Stimulated activated CD8-positive, alpha-beta memory T cell treated with anti-CD3 and anti-CD28 coated beads, Interleukin-12 subunit alpha, Interleukin-12 subunit beta, amount 100 ng/mL, for 1 hour (primary cell): Measurements from ENCODE around the gene TMEM147.
"Not testable (repeated sequence)": the region's sequence is repeated elsewhere in the genome, so short reads cannot be mapped to it uniquely, and the experiment has no call there.

Experiments
- DNase-seq: peaks from one replicate; pipeline ENCODE4 v3.0.0-alpha.2; 2020; ENCODE audit warnings: low read depth

The TMEM147 gene

DNA sequence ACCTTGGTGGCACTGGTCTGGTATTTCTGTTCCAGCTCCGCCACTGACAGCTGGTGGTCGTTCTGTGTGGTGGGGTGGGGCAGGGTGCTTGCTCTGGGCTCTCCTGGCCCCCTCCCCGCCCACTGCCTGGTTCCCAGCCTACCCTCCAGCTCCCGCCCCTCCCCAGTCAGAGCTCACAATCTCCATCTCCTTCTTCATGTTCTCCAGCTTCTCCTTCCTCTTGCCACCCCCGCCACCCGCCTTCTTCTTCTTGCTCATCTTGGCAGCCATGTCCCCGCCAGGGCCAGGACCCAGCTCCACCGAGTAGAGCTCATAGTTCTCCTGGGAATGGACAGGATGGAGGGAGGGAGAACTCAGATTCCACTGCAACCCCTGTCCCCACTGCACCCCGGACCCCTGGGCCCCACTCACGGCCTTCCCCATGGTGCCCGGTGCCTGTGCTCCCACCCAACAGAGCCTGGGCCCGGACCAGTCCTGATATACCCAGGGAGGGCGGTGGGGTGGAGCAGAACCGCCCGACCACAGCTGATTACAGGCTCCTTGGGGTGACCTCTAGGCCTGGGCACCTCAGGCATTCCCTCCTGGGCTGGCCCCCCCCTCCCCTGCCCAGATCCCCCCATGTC lies 17.9 kb downstream of the TMEM147 start, which contains the start of gene ATP4A:
TSS of gene ATP4A (minus strand) at position 452 of the 623 bp plus-strand sequence. CDS start at position 423, 29 bp downstream.
- DNase-seq, result no peak

DNA sequence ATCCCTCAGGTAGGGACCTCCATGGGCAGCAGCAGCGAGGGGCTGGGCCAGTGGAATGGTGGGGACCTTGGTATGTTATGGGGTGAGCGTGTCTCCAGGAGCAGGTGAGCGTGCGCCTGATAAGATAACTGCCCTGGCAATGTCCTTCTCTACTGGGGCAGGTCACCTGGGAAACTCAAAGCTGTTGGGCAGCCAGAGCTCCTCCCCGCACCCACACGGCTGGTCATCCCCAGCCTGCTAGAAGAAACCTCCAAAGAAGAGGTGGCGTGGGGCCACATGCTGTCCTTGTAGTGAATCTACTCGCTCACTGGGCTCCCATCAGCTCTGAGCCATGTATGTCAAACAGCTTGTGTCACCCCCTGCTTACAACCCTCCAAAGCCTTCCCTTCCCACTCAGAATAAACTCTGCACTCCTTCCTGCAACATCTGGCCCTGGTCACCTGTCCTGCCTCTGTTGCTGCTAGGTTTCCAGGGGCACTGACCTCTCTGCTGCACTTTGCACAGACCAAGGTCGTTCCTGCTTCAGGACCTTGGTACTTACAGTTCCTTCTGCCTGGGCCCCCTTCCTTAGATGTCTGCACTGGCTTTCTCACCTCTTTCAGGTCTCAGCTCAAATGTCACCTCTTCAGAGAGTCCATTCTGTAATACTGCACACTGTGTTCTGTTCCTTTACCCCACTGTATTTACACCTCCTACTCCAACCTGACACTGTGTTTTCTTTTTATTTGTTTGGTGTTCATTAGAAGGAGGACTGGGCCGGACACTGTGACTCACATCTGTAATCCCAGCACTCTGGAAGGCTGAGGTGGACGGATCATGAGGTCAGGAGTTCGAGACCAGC lies 19.8 kb downstream of the TMEM147 start:
- DNase-seq, result no peak

DNA sequence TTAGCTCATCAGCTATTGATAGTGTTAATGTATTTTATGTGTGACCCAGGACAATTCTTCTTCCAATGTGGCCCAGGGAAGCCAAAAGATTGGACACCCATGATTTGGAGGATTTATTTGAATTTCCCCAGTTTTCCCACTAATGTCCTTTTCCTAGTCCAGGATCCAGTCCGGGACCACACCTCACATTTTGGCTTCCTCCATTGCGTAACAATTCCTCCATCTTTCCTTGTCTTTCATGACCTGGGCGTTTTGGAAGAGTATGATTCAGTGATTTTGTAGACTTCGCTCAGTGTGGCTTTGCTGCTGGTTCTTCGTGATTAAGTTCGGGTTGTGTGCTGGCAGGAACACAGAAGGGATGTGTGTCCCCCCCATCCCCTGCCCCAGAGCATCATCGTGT lies 21.3 kb downstream of the TMEM147 start:
- no peak for DNase-seq

DNA sequence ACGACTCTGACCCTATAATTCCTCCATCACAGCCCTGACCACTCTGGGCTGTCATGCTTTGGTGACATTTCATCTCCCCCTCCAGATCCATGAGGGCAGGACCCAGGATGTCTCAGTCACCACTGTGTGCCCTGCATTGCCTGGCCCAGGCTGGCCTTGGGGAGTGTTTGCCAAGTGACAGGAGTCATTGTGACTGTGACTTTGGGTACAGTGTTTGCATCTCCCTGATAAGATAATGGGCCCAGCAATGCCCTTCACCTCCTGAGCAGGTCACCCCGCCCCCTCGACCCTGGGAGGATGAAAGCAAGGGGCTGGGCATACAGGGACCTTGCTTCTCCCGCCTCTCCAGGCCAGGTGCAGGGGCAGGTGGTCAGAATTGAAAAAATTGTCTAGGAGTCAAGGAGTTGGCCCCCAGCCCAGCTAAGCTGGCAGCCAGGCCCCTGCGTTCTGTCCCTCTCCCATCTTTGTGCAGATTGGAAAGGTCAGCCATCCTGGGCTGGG lies 23.9 kb downstream of the TMEM147 start:
- no peak for DNase-seq

DNA sequence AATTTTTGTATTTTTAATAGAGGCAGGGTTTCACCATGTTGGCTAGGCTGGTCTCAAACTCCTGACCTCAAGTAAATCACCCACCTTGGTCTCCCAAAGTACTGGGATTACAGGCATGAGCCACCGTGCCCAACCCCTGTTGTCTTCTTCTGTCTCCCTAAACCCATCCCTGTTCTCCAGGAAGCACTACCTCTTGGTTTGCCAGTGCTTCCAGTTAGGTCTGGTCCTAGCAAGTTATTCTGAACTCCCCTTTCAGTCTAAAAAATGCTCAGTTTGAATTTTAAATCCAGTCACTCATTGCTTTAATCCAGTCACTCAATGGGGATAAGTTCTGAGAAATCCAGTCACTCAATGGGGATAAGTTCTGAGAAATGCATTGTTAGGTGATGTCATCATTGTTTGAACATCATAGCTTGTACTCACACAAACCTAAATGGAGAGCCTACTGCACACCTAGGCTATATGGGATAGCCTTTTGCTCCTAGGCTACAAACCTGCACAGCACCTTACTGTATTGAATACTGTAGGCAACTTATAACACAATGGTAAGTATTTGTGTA lies 26.1 kb downstream of the TMEM147 start:
- no peak for DNase-seq

DNA sequence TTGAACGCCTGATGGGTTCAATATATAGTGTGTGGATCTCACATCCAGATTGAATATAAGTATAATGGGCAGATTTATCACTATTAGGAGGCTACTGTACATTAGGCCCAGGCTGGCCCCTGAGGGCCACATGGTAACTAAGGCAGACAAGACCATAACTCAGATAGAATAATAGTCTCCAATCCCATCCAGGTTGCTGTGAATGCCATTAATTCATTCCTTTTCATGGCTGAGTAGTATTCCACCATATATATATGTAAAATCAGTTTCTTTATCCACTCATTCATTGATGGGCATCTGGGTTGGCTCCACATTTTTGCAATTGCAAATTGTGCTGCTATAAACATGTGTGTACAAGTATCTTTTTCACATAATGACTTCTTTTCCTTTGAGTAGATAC lies 32.5 kb downstream of the TMEM147 start:
- DNase-seq, result no peak

DNA sequence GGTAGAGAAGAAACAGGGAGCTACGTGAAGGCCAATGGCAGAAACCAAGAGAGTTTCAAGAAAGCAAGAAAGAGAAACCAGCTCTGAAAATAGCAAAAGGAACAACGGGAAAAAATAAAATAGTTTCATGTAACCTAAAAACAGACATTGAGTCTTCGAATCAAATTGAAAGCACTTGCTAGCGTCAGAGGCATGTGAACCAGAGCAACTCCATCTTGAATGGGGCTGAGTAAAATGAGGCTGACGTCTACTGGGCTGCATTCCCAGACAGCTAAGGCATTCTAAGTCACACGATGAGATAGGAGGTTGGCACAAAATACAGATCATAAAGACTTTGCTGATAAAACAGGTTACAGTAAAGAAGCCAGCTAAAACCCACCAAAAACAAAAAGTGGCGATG lies 33.3 kb downstream of the TMEM147 start:
- no peak for DNase-seq

DNA sequence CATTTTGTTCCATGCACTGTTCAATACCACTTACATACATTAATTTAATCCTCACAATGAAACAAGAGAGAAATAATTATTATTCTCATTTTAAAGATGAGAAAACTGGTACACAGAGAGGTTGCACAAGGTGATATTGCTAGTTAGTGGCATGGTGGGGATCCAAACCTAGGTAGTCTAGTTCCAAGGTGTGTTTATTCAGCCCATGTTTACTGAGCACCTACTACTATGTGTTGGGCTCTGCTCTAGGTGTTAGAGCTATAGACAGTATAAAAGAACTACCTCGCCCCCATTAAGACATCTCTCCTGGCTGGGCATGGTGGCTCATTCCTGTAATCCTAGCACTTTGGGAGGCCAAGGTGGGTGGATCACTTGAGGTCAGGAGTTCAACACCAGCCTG lies 37.3 kb downstream of the TMEM147 start:
- DNase-seq, result no peak

DNA sequence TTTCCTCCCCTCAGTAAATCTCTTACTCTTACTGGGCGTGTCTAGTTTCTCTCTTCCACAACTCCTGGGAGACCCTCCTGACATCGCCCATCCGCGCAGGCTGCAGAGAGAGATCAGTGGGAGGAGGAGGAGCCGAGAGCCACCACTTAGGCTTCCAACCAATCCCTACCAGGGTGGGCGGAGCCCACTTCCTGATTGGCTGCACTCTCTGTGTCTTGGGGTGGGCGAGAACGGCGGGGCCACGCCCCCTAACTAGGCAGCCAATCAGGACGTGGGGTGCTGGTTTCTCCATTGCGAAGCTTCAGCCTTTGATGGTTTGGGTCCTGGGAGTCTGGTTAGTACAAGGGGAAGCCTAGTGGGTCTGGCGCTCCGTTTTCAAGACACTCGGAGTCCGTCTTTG lies 40.4 kb downstream of the TMEM147 start, which contains the start of gene PMIS2:
TSS of gene PMIS2 (plus strand) at position 326 of the 400 bp plus-strand sequence. CDS start 87 bp downstream, outside the sequence.
- DNase-seq, result no peak

DNA sequence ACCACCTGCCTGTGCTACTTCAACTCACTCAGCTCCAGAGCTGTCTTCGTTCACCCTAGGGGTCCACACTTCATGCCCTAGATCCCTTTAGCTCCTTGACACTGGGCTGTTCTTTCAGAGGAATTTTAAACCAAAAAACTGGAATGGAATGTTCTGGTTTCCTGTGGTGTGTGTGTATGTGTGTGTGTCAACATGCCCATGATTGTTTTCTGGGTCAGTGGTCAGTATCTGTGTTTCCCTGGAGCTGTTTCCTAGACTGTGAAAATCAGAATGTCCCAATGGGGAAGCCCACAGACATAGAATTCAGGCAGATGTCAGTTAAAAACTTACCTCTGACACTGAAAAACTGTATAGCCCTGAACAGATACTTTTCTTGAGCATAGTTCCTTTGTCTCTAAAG lies 41.9 kb downstream of the TMEM147 start:
- no peak for DNase-seq

DNA sequence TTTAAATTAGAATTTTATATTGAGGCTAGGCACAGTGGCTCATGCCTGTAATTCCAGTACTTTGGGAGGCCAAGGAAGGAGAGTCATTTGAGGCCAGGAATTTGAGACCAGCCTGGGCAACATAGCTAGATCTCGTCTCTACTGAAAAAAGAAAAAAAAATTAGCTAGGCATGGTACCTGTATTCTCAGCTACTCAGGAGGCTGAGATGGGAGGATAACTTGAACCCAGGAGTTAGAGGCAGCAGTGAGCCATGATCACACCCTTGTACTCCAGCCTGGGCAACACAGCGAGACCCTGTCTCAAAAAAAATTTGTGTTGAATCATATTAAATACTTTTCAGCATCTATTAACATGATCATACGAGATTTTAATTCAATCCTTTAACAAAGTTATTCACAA lies 45.4 kb downstream of the TMEM147 start:
- DNase-seq, result no peak

DNA sequence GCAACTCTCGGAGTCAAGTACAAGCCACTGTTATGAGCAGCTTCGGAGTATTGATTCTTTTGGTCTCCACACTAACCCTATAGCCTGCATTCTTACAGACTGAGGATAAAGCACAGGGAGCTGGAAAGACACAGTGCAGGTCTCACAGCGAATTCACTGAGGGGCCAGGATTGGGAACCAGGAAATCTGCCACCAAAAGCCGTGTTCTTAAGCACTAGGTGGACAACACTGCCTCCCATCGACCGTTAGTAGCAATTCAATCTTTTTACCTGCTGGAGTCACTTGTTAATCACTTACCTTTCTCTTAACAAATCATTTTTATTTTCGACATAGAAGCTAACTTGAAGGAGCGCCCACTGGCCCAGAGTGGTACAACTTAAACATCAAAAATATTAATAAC lies 46.8 kb downstream of the TMEM147 start:
- DNase-seq, result no peak

DNA sequence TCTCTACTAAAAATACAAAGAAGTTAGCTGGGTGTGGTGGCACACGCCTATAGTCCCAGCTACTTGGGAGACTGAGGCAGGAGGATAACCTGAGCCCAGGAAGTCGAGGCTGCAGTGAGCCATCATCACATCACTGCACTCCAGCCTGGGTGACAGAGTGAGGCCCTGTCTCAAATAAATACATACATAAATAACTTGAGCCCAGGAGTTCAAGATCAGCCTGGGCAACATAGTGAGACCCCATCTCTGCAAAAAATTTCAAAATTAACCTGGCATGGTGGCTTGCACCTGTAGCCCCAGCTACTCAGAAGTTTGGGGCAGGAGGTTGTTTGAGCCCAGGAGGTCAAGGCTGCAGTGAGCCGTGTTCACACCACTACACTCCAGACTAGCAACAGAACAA lies 49.6 kb downstream of the TMEM147 start:
- not testable (repeated sequence) for DNase-seq

DNA sequence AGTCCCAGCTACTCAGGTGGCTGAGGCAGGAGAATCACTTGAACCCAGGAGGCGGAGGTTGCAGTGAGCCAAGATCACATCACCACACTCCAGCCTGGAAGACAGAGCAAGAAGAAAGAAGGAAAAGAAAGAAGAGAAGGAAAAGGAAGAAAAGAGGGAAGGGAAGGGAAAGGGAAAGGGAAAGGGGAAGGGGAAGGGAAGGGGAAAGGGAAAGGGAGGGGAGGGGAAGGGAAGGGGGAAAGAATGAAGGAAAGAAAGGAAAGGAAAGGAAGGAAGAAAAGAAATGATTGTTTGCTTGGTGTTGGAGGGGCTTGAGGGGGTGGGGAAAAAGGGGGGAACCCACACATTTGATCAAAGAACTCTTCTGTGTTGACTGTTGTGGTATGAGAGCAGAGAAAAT lies 50.5 kb downstream of the TMEM147 start:
- DNase-seq, result no peak

DNA sequence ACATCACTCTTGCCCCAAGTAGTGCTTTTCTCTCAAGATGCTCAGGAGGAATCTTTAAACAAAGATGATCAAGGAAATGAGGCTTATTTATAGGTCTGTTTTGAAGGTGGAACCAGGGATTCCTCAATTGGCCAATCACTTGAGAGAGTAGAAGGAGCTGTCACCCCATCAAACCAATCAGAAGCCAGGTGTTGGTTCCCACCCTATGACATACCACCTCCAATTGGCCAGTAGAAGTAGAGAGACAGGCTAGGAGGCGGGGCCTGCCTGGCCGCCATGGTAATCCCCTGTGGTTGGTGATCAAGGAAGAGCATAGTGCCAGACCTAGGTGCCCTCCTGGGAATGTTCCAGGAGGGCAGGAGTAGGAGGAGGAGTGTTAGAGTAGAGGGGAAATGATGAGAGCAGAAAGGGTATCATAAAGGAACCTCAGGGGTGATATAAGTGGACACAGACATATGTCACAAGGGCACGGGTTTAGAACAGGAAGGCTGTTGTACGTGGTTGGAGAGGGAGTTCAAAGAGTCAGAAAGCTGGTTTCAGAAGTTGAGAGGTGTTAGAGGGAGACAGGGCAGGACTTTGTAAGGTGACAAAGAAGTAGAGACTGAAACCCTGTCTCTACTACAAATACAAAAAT lies 51.1 kb downstream of the TMEM147 start:
- no peak for DNase-seq
